Stimulated activated CD8-positive, alpha-beta memory T cell treated with anti-CD3 and anti-CD28 coated beads, Interleukin-15, amount 100 ng/mL, for 48 hours (primary cell): ENCODE data around the gene RHBDL3.

Experiments used
- DNase-seq, 2 donors: peaks; one replicate each; pipeline ENCODE4 v3.0.0-alpha.2; 2020; ENCODE audit warnings: low read depth in 2 of 2

The RHBDL3 gene

DNA sequence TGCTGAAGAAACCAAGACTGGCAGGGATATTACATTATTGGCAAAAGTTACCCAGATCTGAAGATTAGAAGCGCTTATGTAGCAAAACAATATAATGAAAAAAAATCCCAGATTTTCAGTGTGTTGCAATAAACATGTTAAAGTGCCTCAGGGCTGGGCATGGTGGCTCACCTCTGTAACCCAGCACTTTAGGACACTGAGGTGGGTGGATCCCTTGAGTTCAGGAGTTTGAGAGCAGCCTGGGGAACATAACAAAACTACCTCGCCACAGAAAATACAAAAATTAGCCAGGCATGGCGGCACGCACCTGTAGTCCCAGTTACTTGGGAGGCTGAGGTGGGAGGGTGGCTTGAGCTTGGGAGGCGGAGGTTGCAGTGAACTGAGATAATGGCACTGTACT is 91.1 kb downstream of the RHBDL3 start:
- DNase-seq, result no peak

DNA sequence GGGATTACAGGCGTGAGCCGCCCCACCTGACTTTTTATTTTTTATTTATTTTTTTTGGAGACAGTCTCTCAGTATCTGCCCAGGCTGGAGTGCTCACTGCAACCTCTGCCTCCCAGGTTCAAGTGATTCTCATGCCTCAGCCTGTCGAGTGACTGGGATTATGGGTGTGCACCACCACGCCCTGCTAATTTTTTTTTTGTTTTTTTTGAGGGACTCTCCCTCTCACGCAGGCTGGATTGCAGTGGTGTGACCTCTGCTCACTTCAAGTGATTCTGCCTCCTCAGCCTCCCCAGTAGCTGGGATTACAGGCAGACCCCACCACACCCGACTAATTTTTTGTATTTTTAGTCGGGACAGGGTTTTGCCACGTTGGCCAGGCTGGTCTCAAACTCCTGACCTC is 92.0 kb downstream of the RHBDL3 start:
- no peak for DNase-seq

DNA sequence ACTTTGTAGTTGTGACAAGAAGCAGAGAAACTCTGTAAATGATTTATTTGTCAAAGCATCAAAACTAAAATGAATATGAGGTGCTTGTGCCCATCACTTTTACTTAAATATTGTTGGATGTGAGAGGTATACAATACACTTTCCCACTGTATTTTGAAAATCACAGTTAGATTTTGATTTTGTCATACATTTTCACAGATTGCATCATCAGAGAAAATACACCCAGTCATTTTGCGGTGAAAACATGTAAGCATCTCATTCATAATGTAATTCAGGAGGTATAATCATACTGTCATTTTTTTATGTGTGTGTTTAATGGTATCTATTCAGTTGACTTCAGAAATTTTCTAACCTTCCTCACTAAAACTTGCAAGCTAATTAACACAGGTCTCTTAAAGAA is 95.6 kb downstream of the RHBDL3 start:
- no peak for DNase-seq

DNA sequence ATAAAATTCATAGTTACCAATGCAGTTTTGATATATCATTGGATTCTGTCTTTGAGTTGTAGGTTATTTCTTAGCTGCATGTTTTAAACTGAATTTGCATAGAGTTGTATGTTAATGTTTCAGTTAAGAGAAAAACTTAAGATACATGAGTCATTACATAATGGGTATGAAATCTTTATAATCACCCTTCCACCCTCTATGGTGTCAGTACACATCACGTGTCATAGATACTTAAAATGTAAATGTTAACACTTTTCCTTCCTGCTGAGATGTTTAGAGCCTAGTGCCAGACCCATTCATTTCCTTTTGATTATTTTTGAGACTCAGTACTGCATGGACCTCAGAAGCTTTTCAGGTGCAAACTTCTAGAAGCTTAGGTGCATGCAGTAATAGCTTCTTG is 104.8 kb downstream of the RHBDL3 start:
- no peak for DNase-seq
